ENCODE data around the gene GMDS.

GRCh38 chr6:2133716-2134310, 111.6 kb downstream of the GMDS start:
- TF ChIP-seq CTCF (IDR thresholded peaks at IDR 0.05; ENCODE audit: extremely low read depth in 1 of 2, insufficient read depth in 1 of 2, low read depth in 1 of 2, low read length in 2 of 2) (no peak), EZH2 (IDR thresholded peaks at IDR 0.05; ENCODE audit: borderline replicate concordance, low read depth, low read length, severe bottlenecking) (no peak), POLR2A (IDR thresholded peaks at IDR 0.05; ENCODE audit: low read depth, low read length) (no peak), POLR2AphosphoS5 (IDR thresholded peaks at IDR 0.05; ENCODE audit: insufficient read depth, low read depth, low read length) (no peak), JUN (IDR thresholded peaks at IDR 0.05; ENCODE audit: borderline replicate concordance, insufficient read depth, insufficient read length, low read depth) (no peak)

Measured in endothelial cell of umbilical vein (primary cell).